WTC11 (cell line): ENCODE data around the gene HTRA1. TPM values are rescaled to one million over a fixed set of nuclear protein-coding genes. Genes with fewer than 3 reads are reported as not detected.

ENCODE experiments used
- ATAC-seq: fragments of 200-7000 bp; cut with Tn5 transposase; 2 replicates; pipeline ENCODE4 v1.10.0; 2021; ENCODE audit warnings: mild to moderate bottlenecking, moderate library complexity
- CTCF ChIA-PET: fragments of 300-600 bp; sonication (Branson Sonifier 250); formaldehyde crosslinking; loops from one replicate; lab custom pipeline; 2021; ENCODE audit warnings: antibody characterized with exemption; lab: Charles Lee
- POLR2A ChIA-PET: fragments of 350-600 bp; sonication (Branson Sonifier 250); formaldehyde crosslinking; loops from one replicate; lab custom pipeline; 2021; ENCODE audit warnings: antibody characterized with exemption; lab: Charles Lee
- DNase-seq: peaks from one replicate; pipeline ENCODE4 v3.0.0; 2021; ENCODE audit warnings: low spot score
- H3K27ac Mint-ChIP-seq: 2 replicates; pipeline ENCODE4 v1.8.0; 2021; ENCODE audit warnings: mixed read lengths
- H3K27me3 Mint-ChIP-seq: 2 replicates; pipeline ENCODE4 v1.8.0; 2021; ENCODE audit warnings: low read depth, mild to moderate bottlenecking, moderate library complexity, mixed read lengths
- H3K36me3 Mint-ChIP-seq: 2 replicates; pipeline ENCODE4 v1.8.0; 2021; ENCODE audit warnings: mixed read lengths
- H3K4me1 Mint-ChIP-seq: 2 replicates; pipeline ENCODE4 v1.8.0; 2022; ENCODE audit warnings: mixed read lengths
- H3K4me3 Mint-ChIP-seq: 2 replicates; pipeline ENCODE4 v1.8.0; 2021; ENCODE audit warnings: mild to moderate bottlenecking, moderate library complexity, mixed read lengths
- H3K9me3 Mint-ChIP-seq: 2 replicates; pipeline ENCODE4 v1.8.0; 2021; ENCODE audit warnings: mixed read lengths
- ATF3 ChIP-seq: sonication (generic); formaldehyde crosslinking; conservative IDR thresholded peaks from 2 replicates; pipeline ENCODE4 v1.8.1; 2022; ENCODE audit warnings: mild to moderate bottlenecking, missing genetic modification reagents
- CBFB ChIP-seq: sonication (generic); formaldehyde crosslinking; IDR thresholded peaks from 2 replicates; pipeline ENCODE4 v1.8.1; 2022; ENCODE audit warnings: mild to moderate bottlenecking, low read depth, missing genetic modification reagents
- HMGXB4 ChIP-seq: sonication (generic); formaldehyde crosslinking; IDR thresholded peaks from 2 replicates; pipeline ENCODE4 v1.8.1; 2023; ENCODE audit warnings: mild to moderate bottlenecking, moderate library complexity, missing genetic modification reagents
- IRF2 ChIP-seq: sonication (generic); formaldehyde crosslinking; IDR thresholded peaks from 2 replicates; pipeline ENCODE4 v1.8.0; 2022; ENCODE audit warnings: low read depth, missing genetic modification reagents, borderline replicate concordance
- JUN ChIP-seq: sonication (generic); formaldehyde crosslinking; IDR thresholded peaks from 2 replicates; pipeline ENCODE4 v1.8.0; 2023; ENCODE audit warnings: mild to moderate bottlenecking, missing genetic modification reagents
- MYBL2 ChIP-seq: sonication (generic); formaldehyde crosslinking; IDR thresholded peaks from 2 replicates; pipeline ENCODE4 v1.8.1; 2023; ENCODE audit warnings: mild to moderate bottlenecking, moderate library complexity, missing genetic modification reagents
- NR1H2 ChIP-seq: sonication (generic); formaldehyde crosslinking; IDR thresholded peaks from 2 replicates; pipeline ENCODE4 v1.9.0; 2021; ENCODE audit warnings: mild to moderate bottlenecking, moderate library complexity, missing genetic modification reagents
- PRDM15 ChIP-seq: sonication (generic); formaldehyde crosslinking; IDR thresholded peaks from 2 replicates; pipeline ENCODE4 v1.8.0; 2022; ENCODE audit warnings: missing genetic modification reagents
- TEAD1 ChIP-seq: sonication (generic); formaldehyde crosslinking; IDR thresholded peaks from 2 replicates; pipeline ENCODE4 v1.8.0; 2022; ENCODE audit warnings: mild to moderate bottlenecking, missing genetic modification reagents
- ZNF396 ChIP-seq: fragments of 250-450 bp; sonication (Bioruptor Pico); IDR thresholded peaks from 2 replicates; pipeline ENCODE4 v1.8.0; 2021; ENCODE audit warnings: mild to moderate bottlenecking, moderate library complexity, borderline replicate concordance
- ZNF425 ChIP-seq: fragments of 250-450 bp; sonication (Bioruptor Pico); conservative IDR thresholded peaks from 2 replicates; pipeline ENCODE4 v1.9.0; 2021; ENCODE audit warnings: mild to moderate bottlenecking
- total RNA-seq: library from RNA; stranded (reverse); gene quantifications from 3 replicates; pipeline ENCODE4 v1.2.3, GENCODE V29; 2021
- TF ChIP-seq, protein P1 (sequence below): fragments of 250-450 bp; sonication (Bioruptor Pico); IDR thresholded peaks from 2 replicates; pipeline ENCODE4 v2.1.2; 2022; ENCODE audit warnings: mild to moderate bottlenecking, moderate library complexity
- TF ChIP-seq, protein P2 (sequence below): sonication (generic); formaldehyde crosslinking; IDR thresholded peaks from 2 replicates; pipeline ENCODE4 v1.8.1; 2022; ENCODE audit warnings: low read depth, missing genetic modification reagents, borderline replicate concordance
- TF ChIP-seq, protein P3 (sequence below): sonication (generic); formaldehyde crosslinking; IDR thresholded peaks from 2 replicates; pipeline ENCODE4 v1.8.1; 2023; ENCODE audit warnings: mild to moderate bottlenecking, missing genetic modification reagents
- TF ChIP-seq, protein P4 (sequence below): sonication (generic); formaldehyde crosslinking; IDR thresholded peaks from 2 replicates; pipeline ENCODE4 v1.8.1; 2023; ENCODE audit warnings: mild to moderate bottlenecking, missing genetic modification reagents, borderline replicate concordance

The HTRA1 gene
- total RNA-seq, 1 experiment from 2014 or later = 18.3 TPM

DNA sequence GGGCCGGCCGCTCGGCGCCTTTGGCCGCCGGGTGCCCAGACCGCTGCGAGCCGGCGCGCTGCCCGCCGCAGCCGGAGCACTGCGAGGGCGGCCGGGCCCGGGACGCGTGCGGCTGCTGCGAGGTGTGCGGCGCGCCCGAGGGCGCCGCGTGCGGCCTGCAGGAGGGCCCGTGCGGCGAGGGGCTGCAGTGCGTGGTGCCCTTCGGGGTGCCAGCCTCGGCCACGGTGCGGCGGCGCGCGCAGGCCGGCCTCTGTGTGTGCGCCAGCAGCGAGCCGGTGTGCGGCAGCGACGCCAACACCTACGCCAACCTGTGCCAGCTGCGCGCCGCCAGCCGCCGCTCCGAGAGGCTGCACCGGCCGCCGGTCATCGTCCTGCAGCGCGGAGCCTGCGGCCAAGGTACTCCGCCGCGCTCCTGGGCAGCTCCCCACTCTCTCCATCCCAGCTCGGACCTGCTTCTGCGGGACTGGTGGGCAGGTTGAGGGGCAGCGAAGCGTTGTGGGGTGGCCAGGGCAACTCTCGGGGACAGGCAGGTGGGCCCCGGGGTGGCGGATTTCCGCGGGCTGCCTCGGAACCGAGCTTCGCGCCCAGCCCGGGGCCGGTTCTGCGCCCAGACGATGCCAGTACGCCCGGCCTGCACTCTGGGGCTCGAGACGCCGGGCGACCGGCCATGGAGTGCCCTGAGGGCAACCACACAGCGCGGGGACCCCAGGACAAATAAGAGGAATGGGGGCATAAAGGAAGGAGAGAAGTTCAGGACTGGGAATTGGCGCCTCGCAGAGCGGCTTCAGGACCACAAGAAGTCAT lies 578 bp downstream of the HTRA1 start (continued):
- TF ChIP-seq HMGXB4 (CRISPR knock-in tag) = 0 out of 2 replicates have a peak, but pooled peaks have one; percentile 31

GRCh38 chr10:122462533-122463465 lies 1.4 kb downstream of the HTRA1 start:
- Mint-ChIP-seq H3K4me3 (peak overlapping the region; percentile 73), H3K36me3 (no peaks in the 10 kb centered on the region), H3K27me3 (peaks cover 62% of the 10 kb centered on the region), H3K4me1 (peaks cover 39% of the 10 kb centered on the region), H3K9me3 (no peaks in the 10 kb centered on the region), H3K27ac (no peak overlapping the region)
- ChIA-PET POLR2A (no interaction called here), CTCF (interaction anchor here (1.0 kb wide), 1 partner anchor 183 kb away, joined by 4 read pairs; no protein-coding TSS in a partner anchor)
- ATAC-seq = no peak
- no peak for DNase-seq
- TF ChIP-seq MYBL2 = no peak
- TF ChIP-seq NR1H2 (CRISPR knock-in tag) = no peak
- no peak for TF ChIP-seq ATF3 (CRISPR knock-in tag)
- TF ChIP-seq IRF2 (CRISPR knock-in tag) = no peak
- TF ChIP-seq CBFB (CRISPR knock-in tag) = no peak
- TF ChIP-seq JUN (CRISPR knock-in tag) = no peak
- TF ChIP-seq, protein P1, sequence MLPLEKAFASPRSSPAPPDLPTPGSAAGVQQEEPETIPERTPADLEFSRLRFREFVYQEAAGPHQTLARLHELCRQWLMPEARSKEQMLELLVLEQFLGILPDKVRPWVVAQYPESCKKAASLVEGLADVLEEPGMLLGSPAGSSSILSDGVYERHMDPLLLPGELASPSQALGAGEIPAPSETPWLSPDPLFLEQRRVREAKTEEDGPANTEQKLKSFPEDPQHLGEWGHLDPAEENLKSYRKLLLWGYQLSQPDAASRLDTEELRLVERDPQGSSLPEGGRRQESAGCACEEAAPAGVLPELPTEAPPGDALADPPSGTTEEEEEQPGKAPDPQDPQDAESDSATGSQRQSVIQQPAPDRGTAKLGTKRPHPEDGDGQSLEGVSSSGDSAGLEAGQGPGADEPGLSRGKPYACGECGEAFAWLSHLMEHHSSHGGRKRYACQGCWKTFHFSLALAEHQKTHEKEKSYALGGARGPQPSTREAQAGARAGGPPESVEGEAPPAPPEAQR (CRISPR knock-in tag) = no peak
- no peak for TF ChIP-seq ZNF396 (CRISPR knock-in tag)
- TF ChIP-seq PRDM15 (CRISPR knock-in tag) = no peak
- TF ChIP-seq ZNF425 (CRISPR knock-in tag) = no peak
- TF ChIP-seq, protein P2, sequence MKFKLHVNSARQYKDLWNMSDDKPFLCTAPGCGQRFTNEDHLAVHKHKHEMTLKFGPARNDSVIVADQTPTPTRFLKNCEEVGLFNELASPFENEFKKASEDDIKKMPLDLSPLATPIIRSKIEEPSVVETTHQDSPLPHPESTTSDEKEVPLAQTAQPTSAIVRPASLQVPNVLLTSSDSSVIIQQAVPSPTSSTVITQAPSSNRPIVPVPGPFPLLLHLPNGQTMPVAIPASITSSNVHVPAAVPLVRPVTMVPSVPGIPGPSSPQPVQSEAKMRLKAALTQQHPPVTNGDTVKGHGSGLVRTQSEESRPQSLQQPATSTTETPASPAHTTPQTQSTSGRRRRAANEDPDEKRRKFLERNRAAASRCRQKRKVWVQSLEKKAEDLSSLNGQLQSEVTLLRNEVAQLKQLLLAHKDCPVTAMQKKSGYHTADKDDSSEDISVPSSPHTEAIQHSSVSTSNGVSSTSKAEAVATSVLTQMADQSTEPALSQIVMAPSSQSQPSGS (CRISPR knock-in tag) = no peak
- TF ChIP-seq, protein P3, sequence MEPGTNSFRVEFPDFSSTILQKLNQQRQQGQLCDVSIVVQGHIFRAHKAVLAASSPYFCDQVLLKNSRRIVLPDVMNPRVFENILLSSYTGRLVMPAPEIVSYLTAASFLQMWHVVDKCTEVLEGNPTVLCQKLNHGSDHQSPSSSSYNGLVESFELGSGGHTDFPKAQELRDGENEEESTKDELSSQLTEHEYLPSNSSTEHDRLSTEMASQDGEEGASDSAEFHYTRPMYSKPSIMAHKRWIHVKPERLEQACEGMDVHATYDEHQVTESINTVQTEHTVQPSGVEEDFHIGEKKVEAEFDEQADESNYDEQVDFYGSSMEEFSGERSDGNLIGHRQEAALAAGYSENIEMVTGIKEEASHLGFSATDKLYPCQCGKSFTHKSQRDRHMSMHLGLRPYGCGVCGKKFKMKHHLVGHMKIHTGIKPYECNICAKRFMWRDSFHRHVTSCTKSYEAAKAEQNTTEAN (CRISPR knock-in tag) = no peak
- no peak for TF ChIP-seq TEAD1 (CRISPR knock-in tag)
- TF ChIP-seq, protein P4, sequence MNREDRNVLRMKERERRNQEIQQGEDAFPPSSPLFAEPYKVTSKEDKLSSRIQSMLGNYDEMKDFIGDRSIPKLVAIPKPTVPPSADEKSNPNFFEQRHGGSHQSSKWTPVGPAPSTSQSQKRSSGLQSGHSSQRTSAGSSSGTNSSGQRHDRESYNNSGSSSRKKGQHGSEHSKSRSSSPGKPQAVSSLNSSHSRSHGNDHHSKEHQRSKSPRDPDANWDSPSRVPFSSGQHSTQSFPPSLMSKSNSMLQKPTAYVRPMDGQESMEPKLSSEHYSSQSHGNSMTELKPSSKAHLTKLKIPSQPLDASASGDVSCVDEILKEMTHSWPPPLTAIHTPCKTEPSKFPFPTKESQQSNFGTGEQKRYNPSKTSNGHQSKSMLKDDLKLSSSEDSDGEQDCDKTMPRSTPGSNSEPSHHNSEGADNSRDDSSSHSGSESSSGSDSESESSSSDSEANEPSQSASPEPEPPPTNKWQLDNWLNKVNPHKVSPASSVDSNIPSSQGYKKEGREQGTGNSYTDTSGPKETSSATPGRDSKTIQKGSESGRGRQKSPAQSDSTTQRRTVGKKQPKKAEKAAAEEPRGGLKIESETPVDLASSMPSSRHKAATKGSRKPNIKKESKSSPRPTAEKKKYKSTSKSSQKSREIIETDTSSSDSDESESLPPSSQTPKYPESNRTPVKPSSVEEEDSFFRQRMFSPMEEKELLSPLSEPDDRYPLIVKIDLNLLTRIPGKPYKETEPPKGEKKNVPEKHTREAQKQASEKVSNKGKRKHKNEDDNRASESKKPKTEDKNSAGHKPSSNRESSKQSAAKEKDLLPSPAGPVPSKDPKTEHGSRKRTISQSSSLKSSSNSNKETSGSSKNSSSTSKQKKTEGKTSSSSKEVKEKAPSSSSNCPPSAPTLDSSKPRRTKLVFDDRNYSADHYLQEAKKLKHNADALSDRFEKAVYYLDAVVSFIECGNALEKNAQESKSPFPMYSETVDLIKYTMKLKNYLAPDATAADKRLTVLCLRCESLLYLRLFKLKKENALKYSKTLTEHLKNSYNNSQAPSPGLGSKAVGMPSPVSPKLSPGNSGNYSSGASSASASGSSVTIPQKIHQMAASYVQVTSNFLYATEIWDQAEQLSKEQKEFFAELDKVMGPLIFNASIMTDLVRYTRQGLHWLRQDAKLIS = no peak
